ENCODE measurements around the gene TSEN15.

DNA sequence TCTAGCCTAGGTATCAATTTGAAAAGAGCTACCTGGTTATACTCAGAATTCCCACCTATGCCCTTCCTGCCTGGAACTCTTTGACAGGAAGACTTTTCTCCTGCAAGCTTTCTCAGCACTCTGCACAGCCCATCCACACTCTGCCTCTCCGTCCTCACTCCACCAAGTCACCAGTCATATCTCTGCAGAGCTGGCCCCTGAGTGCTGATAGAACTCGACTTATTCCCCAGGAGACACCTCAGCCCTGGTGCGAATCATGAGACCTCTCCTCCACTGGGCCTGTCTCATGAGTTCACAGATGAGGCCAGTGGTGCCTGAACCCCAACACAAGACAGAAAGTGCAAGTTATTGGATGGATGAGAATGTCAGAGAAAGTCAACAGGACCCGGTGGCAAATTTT is 46.0 kb upstream of the TSEN15 start:
- TF ChIP-seq NRF1 (conservative IDR thresholded peaks at IDR 0.05 in 1 of 2, IDR thresholded peaks at IDR 0.05 in 1 of 2) (no peak), ADNP (tag; IDR thresholded peaks at IDR 0.05) (no peak), MYNN (IDR thresholded peaks at IDR 0.05) (no peak), MYNN (CRISPR knock-in tag; IDR thresholded peaks at IDR 0.05) (no peak)

All from K562 (cell line).